GM12872 (cell line): ENCODE data around the gene SLC7A6OS.

Source experiments
- TF ChIP-seq, protein P1 (sequence below): IDR thresholded peaks from 3 replicates; pipeline ENCODE4 v1.5.1; 2011; ENCODE audit warnings: low read depth, mild to moderate bottlenecking, low read length, moderate library complexity; ENCODE audit not compliant: insufficient read depth

Gene SLC7A6OS

DNA sequence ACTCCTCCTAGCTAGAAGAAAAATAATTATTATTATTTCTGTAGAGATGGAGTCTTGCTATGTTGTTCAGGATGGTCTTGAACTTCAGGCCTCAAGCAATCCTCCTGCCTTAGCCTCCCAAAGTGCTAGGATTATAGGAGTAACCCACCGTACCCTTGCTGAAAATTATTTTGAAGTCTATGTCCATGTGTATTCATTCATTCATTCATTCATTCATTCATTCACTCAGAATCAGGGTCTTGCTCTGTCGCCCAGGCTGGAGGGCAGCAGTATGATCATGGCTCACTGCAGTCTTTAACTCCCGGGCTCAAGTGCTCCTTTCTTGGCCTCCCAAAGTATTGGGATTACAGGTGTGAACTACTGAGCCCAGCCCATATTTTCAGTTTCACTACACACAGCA lies 4.1 kb downstream of the SLC7A6OS start:
- TF ChIP-seq, protein P1, sequence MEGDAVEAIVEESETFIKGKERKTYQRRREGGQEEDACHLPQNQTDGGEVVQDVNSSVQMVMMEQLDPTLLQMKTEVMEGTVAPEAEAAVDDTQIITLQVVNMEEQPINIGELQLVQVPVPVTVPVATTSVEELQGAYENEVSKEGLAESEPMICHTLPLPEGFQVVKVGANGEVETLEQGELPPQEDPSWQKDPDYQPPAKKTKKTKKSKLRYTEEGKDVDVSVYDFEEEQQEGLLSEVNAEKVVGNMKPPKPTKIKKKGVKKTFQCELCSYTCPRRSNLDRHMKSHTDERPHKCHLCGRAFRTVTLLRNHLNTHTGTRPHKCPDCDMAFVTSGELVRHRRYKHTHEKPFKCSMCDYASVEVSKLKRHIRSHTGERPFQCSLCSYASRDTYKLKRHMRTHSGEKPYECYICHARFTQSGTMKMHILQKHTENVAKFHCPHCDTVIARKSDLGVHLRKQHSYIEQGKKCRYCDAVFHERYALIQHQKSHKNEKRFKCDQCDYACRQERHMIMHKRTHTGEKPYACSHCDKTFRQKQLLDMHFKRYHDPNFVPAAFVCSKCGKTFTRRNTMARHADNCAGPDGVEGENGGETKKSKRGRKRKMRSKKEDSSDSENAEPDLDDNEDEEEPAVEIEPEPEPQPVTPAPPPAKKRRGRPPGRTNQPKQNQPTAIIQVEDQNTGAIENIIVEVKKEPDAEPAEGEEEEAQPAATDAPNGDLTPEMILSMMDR: no peak

GRCh38 chr16:68300734-68301459 lies 9.8 kb downstream of the SLC7A6OS start:
- TF ChIP-seq, protein P1: no peak

GRCh38 chr16:68299571-68300453 lies 10.9 kb downstream of the SLC7A6OS start:
- TF ChIP-seq, protein P1: no peak

DNA sequence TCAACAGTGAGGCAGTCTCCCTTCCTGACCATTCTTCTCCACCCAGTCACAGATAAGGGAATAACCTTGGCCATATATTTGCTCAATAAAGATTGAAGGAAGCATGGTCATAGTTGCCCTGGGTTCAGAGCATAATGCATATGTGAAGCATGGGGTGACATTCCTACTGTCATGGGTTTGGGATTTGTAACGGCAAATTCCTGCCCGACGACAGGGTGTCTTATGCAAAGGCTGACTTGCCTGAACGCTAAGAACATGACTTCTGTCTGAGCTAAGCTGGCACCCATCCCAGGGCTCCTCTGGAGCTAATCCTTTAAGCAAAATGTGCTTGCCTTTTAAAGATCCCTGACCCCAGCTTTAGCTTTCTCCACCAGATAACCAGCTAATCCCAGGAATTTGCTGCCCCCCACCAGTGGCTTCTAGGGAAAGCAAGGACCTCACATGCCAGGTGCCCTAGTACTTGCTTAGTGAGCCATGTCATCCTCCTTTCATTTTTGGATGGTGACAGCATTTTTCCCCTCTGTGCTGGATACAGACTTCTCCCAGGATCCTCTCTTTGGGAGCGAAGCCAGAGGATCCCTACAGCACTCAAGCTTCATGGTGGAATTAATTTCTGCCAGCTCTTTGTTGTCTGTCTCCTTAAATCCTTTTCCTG lies 11.7 kb downstream of the SLC7A6OS start:
- TF ChIP-seq, protein P1: no peak

DNA sequence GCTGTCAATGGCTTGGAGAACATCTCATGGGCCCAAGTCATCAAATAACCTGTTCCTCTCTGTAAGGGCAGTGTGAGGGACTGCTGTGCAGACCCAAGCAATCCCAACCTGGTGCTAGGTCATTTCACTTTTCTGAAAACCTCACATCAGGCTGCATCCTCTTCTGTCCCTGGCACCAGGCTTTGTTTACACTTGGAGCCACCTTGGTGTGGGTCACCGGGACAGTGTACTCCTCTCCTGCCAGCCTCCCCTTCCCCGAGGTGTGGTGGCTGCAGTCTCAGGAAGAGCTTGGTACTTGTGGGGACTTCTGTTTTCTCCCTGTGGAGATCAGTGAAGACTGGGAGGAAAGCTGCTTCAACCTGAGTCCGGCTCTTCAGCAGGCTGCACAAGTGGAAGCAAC lies 12.4 kb downstream of the SLC7A6OS start:
- TF ChIP-seq, protein P1: no peak

- TF ChIP-seq, protein P1: no peak
Measured at GRCh38 chr16:68297908-68298307, 12.8 kb downstream of the SLC7A6OS start.

GRCh38 chr16:68296693-68297092 lies 14.1 kb downstream of the SLC7A6OS start:
- TF ChIP-seq, protein P1: no peak
